Transverse colon (tissue), 4 donors: ENCODE data around the gene XCL1.

ENCODE experiments used
- CTCF ChIP-seq, 5 experiments: fragments of 200-600 bp in 3 of 5; fragments of 450-650 bp in 2 of 5; sonication (generic) in 3 of 5; IDR thresholded peaks; 1 replicate in 2 of 5; 2 replicates in 3 of 5; pipeline ENCODE4 v1.5.1; 2016 to 2017; ENCODE audit warnings: antibody characterized with exemption in 5 of 5, inconsistent platforms in 3 of 5, mild to moderate bottlenecking in 2 of 5, moderate library complexity in 1 of 5
- POLR2AphosphoS5 ChIP-seq, 3 donors: sonication (generic); formaldehyde crosslinking; IDR thresholded peaks; one replicate each; pipeline ENCODE4 v1.6.1; 2016; ENCODE audit warnings: antibody characterized with exemption in 3 of 3

GRCh38 chr1:168567568-168567967 is 8.8 kb upstream of the XCL1 start:
- TF ChIP-seq CTCF (IDR thresholded peaks at IDR 0.05) (no peak), POLR2AphosphoS5 (IDR thresholded peaks at IDR 0.05) (no peak)
